T47D (cell line): ENCODE measurements around the gene SPINT1.

Experiments
- DNase-seq, 2 experiments: peaks; one replicate each; pipeline versions ENCODE4 v3.0.0 to v3.0.0-alpha.2; 2011 to 2012; ENCODE audit warnings: low read depth in 1 of 2, low spot score in 1 of 2
- JUND ChIP-seq: IDR thresholded peaks from 2 replicates; pipeline ENCODE4 v1.6.1; 2012; ENCODE audit warnings: low read depth
- in situ Hi-C: cut with HindIII; loops from 2 replicates; pipeline ENCODE4 v1.10.0; 2016; ENCODE audit warnings: low sequenced_read_pairs, low pct_unique_long_range_greater_than_20kb

The SPINT1 gene

GRCh38 chr15:40906991-40907802 lies 63.3 kb downstream of the SPINT1 start:
- DNase-seq, result peak in 1 of 2 experiments; percentile 59
- TF ChIP-seq JUND, result no peak
- in situ Hi-C loops, result no loop called here
